LoVo (cell line): ENCODE data around the gene SLC1A3.

Experiments used
- DNase-seq: peaks from one replicate; pipeline ENCODE4 v3.0.0-alpha.2; 2016; ENCODE audit warnings: low spot score

Gene SLC1A3

DNA sequence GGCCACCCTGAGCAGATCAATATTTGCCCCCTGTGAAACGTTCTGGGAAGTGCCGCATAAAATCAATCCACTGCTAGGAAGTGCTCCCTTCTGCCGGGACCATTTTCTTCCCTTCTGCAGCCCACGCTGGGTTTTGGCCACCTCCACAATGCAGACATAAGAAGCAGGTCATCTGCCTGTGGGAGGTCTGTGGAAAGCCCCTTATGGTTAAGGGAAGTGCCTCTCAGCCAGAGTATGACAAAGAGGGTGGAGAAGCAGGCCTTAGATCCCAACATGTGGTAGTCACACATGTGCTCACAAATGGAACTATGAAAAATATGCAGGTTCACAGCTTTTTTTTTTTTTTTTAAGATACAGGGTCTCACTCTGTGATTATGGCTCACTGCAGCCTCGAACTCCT lies 82.8 kb downstream of the SLC1A3 start:
- DNase-seq, result no peak

DNA sequence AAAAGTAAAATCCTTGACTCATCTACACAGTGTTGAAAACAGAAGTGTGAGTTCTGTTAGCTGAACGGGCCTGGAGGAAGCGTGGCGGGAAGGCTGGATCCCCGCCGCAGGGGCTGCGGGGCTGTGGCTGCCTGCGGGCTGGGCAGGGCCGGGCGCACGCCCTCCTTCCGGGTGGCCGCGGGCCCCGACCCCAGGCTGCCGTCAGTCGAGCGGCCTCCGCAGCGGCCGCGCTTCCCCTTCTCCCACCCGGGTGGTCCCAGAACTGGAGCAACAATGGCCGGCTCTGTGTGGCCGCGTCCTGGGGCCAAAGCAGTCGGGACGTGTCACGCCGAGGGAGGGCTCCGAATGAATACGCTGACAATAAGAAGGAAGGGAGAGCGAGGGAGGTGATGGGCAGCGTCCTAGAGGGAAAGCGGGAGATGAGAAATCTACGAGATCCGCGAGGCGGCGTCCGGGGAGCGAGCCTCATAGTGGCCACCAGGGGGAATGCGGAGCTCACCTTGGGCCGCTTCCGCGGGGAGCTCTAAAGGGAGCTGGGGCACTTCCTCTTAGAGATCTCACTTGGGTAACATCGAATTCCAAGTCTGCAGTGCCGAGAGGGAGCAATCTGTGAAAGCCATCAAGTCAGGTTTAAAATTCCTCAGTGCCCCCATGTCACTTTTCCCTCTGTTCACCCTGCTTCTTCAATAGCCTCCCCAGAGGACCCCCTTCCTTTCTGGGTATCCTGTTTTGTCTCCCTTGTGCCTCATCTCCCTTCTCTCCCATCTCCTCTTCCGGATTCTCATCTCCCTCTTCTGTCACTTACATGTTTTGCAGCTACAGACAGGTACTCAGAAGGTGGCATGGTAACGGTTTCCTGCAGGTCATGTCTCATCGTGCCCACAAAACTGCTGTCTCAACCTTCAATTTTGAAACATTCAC lies 83.9 kb downstream of the SLC1A3 start:
- DNase-seq, result peak; percentile 79

DNA sequence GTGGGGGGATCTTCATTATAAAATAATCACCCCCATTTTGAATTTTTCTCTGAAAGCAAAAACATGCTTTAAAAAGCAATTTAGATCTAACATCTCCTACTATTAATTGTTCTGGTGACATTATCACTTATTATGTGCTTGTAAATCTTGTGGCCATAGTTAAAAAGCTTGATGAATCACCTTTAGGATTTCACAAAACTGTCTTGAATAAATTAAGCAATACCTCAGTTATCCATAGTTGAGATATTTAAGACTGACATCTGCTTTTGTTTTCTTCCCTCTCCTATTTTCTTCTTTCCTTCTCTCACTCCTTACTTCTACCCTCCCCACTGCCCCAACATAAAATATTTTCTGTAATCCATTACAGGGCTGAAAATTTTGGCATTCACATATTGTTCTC lies 84.8 kb downstream of the SLC1A3 start:
- DNase-seq, result no peak

DNA sequence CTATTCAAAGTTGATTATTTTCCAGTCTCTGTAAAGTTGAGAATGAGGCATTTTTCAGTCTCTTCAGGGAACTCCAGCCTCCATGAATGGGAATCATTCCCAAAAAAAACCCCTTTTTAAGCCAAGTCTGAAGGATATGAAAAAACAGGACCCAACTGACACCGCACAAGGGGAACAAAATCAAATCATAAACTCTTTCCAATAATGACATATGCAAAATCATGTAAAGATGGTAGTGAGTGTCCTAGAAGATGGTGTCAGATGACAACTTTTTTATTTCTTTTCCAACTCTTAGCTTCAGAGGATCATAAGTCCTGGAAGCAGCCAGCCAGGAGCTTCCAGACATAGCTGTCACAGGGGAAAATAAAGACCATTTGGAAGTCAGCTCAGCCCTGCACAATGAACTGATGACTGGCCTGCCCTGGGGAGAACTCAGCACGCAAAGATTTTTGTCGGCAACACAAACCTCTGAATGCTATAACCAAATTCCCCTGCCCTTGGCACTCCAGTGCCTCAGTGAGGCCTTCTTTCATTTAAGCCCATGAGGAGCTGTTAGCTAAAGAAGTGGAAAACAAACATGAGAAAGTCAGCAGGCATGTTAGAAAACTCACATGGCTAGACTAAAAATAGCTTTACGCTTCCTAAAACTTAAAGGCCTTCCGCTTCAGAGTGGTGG lies 85.4 kb downstream of the SLC1A3 start:
- no peak for DNase-seq

DNA sequence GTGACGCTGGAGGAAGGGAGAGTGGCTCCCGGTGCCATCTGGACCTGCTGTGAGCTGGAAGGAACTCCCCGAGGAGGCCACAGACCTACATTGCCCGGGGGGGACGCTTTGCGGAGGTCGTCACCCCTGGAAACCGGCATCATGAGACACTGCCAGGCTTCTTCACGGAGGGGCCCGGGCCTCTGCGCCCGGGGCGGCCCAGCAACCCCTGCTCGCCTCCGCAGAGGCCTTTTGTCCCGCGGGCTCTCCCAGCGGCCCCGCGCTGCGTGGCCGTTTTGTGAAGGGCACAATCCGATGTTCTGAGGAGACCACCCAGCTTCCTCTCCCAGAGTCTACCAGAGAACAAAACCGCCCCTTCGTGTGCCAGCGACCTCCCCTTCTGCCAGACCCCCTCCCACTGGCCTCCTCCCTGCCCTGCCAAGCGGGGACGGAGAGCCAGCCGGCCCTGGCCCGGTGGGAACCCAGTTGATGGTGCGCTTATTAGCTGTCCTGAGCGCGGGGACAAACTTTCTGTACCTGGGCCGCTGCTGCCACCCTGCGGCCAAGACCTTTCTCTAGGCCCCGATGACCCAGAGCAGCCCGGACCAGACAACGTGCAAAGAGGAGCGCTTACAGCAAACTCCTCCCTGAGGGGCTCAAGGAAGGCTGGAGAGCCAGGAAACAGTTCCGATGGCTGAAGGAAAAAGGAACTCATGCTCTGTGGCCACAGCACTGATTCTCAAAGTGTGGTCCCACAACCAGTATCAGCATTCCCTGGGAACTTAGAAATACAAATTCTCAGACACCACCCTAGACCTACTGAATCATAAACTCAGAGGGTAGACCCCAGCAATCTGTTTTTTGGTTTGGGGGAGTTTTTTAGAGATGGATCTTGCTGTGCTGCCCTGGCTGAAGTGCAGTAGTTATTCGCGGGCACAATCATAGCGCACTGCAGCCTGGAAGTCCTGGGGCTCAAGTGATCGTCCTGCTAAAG lies 86.7 kb downstream of the SLC1A3 start:
- DNase-seq, result peak; percentile 83

DNA sequence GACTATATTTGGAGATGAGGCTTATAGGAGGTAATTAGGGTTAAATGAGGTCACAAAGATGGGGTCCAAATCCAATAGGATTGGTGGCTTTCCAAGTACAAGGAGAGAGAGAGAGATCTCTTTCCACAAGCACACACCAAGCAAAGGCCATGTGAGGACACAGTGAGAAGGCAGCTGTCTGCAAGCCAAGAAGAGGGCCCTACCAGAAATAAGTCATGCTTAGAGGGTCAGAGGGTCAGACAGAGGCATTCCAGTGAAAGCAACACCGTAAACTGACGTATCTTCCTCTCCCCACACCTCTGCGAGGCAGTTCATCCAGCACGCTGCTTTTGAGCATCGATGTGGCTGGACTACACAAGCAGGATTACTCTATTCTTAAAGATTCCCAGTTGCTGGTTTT lies 87.9 kb downstream of the SLC1A3 start:
- DNase-seq, result no peak

DNA sequence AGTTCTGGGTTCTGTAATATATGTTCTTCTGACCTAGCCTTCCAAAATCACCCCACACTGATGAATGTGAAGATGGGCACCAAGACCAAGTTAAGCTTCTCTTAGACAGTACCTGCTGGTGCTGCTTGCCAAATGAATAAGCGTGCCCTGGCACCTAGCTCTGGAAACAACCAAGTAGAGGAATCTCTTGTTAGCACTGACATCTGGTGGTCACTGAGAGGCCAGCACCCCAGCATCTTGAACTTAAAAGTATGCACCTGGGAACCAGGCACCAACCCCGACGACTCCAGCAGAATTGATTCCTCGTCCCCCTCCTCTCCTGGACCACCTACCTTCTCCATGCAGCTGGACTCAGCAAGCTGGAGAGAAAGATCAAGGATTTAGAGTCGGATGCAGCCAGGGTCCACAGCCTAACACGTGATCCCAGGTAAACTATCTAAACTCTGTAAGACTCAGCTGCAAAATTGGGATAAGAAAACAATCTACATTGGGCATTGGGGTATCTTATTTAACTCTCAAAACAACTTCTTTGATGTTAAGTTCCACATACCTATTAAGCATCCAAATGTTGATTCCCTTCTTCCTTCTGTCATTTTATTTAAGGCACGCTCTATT lies 89.8 kb downstream of the SLC1A3 start:
- peak; percentile 76 for DNase-seq

DNA sequence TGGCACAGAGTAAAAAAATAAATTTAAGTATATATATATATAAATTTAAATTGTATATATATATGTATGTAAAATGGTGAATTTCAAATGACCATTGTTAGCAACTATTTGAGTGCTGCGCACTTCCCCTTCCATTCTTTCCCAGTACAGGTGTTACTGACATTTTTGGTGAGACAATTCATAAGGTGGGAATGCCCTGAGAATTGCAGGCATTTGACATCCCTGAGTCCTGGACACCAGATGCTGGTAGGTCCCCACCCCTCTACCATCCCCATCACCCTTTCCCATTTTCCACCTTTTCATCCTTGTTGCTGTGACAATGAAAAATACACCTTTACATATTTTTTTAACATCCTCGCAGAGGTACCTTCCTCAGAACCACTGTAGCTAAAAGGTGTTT lies 91.6 kb downstream of the SLC1A3 start:
- DNase-seq, result no peak

DNA sequence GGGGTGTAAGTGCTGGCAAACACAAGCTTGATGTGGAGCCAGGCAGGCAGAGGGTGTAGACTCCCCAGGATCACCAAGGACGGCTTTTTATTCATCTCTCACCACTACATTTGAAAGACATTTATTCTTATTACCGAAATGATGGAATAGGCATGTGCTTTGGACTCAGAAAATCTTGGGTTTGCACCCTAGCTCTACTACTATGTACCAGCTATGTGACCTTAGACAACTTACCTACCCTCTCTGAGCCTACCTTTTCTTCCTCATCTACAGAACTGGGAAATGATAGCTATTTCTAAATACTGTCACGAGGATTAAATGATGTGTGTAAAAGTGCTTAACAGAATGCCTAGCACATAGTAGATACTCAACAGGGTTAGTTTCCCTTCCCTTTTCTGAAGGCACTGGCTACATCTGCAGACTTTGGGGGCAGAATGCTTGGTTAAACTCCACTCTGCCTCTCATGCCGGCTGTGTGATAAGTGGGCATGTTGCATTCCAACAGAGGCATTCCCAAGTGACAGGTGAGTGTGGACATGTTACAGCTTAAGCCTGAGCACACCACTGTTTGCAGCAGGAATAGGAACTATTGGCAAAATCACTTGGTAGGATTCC lies 94.8 kb downstream of the SLC1A3 start:
- no peak for DNase-seq

DNA sequence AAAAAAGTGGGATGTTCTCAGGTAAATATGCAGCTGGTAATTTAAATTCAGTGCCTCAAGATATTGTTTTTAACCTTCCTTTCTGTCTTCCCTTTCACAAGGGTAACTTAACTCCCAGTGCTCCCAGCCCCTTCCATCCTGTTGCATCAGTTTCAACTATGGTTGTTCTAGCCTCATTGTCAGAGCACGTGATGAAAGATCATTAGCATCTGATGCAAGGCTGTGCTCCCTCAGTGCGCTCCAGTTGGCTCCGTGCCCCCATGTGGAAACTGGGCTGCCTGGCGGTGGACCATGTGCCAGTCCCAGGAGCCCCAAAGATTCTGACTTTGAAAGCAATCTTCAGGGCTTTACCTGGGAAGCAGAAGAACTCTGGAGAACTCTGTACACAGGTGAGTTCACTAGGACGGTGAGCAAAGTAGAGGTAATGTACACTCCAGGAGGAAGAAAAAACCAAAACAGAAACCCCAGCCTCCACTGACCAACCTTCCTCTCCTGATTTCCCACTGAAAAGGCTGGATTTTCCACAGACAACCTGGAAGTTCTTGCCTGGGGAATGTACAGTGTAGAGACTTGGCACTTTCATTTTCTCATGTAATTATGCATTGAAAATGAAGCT lies 96.9 kb downstream of the SLC1A3 start:
- DNase-seq, result no peak

DNA sequence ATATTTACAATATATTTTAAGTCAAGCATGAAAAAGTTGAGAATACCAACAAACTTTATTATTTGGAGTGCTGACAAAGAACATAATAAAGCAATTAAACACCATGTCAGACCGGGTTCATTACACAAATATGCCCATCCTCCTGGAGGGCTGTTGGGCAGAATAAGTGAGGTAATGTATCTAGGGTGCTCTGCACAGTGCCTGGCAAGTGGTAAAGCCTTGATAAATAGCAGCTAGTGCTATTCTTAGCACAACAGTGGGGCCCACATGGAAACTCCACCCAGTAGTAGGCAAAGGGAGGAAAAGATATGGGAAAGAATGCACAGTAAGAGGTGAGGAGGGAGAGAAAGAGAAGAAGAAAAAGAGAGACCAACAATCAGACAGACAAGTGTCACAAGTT lies 97.7 kb downstream of the SLC1A3 start:
- DNase-seq, result no peak

DNA sequence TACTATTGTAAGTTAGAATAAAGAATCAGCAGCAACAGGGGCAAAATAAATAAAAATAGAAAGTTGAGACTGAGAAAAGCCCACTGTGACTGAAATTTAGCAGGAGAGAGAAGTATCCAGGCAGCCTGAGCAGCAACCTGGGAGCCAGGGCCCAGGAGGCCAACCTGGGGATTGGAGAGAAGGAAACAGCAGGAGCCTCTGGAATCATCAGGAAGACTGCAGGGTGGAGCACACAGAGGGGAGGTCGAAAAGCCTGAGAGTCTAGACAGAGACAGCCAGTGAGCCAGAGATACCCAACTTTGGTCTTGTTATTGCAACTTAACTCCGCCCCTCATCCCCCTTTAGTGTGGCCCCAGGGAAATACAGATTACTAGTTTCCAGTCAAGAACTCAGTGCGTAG lies 98.6 kb downstream of the SLC1A3 start:
- no peak for DNase-seq

DNA sequence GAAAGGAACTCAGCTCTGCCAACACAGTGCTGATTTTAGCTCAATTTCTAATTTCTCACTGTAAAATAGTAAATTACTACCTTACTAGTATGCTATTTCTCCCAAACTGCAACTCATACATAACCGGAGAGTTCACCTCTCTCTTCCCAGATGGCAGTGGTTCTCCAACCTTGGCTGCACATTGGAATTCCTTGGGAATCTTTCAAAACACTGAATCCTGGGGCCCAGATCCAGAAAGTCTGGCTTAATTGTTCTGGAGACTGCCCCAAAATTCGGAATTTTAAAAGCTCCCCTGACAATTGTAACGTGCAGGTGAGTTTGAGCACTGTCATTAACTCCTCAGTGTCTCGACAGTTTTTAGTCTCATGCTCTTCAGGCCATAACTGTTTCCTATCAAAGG lies 100.3 kb downstream of the SLC1A3 start:
- DNase-seq, result no peak

DNA sequence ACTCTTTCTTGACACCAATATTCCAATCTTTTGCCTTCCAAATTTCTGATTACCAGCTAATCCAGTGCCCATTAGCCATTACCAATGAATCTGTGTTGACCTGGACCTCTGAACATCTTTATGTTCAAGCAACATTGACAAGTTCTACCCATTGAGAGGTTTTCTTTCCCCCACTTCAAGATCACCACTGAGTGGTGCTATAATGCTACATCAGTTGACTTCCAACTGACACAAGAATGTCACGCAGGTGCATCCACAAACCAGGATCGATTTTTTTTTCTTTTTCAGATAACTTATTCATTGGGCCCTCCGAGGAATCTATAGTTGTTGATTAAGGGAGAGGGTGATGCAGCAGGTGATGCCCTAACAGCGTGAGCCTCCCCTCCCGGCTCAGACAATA lies 102.6 kb downstream of the SLC1A3 start:
- no peak for DNase-seq

DNA sequence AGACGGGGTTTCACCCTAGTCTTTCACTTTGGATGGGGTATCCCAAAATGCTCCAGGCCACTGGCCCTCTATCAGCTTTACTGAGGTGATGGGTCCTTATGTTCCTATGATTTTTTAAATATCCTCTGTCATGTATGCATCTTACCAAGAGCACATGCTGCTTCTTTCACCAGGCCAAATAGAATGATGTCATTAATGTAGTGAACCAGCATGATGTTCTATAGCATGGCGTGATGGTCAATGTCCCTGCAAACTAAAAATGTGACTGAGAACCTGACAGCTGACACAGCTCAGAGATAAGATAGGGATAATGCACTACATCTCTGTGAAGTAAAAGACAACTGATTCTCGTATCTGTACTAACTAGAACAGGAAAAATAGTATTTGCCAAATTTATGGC lies 103.6 kb downstream of the SLC1A3 start:
- DNase-seq, result no peak

DNA sequence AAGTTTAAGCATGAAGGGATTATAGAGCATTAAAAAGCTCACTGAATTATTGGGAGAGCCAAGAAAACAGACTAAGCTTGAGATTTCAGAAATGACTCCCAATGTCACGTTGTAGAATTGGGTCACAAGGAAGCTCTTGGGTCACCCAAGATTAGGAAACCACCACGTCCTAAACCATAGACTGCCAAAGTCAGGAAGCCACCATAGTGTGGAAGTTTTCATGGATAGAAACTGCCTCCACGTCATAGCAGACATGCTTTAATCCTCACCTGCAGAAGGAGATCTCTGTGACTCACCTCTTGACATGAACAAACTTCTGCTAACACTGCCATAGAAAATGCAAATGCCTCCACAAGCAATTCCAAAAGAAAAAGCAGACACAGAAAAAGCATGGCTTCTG lies 106.3 kb downstream of the SLC1A3 start:
- no peak for DNase-seq

DNA sequence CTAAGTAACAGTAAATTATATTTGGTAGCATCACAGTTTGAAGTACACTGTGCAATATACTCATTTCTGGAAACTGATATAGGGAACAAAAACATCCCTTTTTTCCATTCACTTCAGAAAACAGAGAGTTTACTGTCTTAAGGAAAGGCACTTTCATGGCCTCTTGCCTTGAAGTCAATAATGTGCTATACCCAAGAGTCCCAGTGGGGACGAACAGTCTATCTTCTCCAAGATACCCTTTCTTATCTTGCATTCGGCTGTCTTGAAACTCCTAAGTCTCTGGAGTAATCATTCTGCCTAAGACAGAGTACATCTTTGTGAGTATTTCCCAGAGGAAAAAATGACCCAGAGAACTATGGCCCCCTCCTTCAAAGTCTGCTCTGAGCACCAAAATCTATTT lies 107.1 kb downstream of the SLC1A3 start:
- no peak for DNase-seq

DNA sequence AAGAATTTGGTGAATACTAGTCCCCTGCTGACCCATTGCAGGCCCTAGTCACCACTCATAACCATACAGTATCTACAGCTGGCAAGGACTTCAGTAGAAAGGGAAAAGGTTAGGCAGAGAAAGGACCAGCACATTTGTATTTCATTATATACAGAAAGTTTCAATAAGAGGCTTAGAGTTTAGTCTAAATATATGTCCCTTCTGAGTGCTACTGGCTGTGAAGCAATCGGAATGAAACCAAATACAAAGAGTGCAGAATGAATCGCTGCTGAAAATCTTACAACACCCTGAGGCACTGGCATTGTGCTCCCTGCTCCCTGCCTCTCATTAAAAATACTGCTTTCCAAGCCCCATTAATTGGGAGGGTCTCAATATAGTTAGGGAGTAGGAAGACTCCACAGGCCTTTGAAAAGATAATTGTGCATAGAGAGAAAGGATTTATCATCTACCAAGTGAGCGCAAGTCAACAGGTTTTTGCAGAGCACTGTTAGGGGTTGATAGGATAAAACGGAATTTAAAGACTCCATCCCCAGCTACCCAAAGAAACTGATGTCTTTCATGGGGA lies 110.8 kb downstream of the SLC1A3 start:
- no peak for DNase-seq

DNA sequence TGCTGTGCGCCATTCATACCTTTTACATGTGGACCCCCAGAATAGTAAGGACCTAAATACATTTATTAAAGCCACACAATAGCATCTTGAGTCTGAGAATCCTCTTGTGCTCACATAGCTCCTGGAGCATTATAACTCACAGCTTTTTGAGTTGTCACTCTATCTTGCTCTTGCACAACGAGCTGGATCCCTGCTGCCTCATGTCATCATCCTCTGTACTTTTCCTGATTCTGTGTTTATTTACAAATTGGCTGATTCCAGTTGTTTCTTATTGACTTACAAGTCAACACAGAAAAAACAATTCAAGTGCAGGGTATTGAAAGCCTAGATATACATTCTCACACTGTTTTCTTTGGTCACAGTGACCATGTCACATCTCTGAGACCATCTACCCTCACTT lies 112.9 kb downstream of the SLC1A3 start:
- no peak for DNase-seq

DNA sequence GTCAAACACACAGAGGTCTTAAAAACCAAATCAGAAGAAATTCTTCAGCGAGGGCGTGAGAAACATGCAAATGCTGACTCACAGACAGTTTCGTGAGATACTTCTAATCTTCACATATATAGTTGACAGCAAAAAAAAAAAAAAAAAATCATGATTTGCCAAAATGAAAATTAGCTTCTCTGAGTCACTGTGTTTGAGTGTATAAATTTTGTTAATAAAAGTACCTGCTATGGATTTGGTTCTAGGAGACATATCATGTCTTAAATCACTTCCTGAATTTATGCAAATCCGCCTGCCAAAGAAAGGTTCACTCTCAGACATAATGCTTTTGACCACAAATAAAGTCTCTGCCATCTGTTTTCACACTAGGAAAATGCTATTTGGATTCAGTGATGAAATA lies 114.3 kb downstream of the SLC1A3 start:
- no peak for DNase-seq
